ENCODE measurements around the gene MOB1B. TPM values are rescaled to one million over a fixed set of nuclear protein-coding genes. Genes with fewer than 3 reads are reported as not detected.
"Not testable (repeated sequence)": the region's sequence is repeated elsewhere in the genome, so short reads cannot be mapped to it uniquely, and the experiment has no call there.

Gene MOB1B
- 4.4 and 4.5 TPM in 2 replicates for total RNA-seq (2014; rRNA removed; shearing (Covaris generic))
- polyA plus RNA-seq (2015; cell fraction: cytosol; rRNA removed) = 14.4 and 19.6 TPM in 2 replicates
- 23.5 and 27.9 TPM in 2 replicates for polyA plus RNA-seq (2015; cell fraction: nucleus; rRNA removed)

DNA sequence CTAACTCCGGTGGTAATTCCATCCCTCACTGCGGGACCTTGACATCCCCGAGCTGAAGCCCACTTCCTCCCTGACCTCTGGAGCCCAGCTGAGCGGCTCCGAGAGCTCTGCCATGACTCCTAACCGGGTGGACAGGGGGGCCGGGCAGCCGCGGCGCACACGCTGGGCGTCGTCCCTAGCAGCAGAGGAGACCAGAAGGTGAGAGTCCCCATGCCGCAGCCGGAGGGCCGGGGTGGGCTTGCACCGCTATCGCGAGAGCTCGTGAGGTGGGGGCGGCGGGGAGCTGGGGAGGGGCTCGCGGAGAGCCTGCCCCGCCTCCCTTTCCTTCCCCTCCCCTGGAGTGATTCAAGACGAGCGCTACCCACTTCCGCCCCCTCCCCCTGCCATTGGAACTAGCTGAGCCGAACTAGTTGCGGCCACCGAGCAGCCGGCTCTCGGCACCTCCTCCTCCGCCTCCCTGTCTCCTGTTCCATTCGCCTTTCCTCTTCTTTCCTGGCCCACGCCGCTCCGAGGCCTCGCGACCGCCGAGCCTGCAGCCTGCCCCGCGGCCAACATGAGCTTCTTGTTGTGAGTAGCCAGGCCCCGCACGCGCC, at the start of gene MOB1B:
Gene MOB1B, plus strand, starts transcription at position 386 of the 593 bp plus-strand sequence. Its CDS starts 168 bp downstream, at position 554.
- peak; percentile 82 for DNase-seq (ENCODE audit: low read depth)

DNA sequence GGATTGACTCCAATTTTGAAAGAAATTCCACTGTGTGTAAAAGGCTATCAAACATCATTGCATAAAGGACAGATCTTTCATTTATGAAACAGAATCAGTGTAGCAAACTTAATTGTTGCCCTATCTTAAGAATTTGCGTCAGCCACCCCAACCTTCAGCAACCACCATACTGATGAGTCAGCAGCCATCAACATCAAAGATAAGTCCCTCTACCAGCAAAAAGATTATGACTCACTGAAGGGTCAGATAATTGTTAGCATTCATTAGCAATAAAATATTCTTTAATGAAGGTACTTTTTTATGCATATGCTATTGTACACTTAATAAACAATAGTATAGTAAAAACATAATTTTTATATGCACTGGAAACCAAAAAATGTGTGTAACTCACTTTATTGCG, 46.7 kb upstream of the MOB1B start:
- no peak for DNase-seq (ENCODE audit: low read depth)

DNA sequence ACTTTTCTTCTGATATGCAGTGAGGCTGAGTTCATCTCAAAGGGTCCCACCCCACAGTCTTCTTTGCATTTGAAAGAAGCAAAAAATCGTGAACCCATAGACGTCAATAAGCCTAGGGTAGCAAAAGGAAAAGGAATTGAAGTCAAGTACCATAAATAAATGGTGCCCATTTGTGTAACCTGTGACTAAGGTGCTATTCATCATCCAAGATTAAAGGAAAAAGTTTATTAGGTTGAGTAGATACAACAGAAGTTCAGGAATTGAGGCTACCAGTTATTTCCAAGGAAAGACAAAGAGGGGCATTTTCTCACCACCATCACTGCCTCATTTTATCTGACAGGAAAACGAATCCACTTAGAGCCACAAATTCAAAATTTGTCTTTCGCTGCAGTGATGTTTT, 43.7 kb upstream of the MOB1B start:
- no peak for DNase-seq (ENCODE audit: low read depth)

DNA sequence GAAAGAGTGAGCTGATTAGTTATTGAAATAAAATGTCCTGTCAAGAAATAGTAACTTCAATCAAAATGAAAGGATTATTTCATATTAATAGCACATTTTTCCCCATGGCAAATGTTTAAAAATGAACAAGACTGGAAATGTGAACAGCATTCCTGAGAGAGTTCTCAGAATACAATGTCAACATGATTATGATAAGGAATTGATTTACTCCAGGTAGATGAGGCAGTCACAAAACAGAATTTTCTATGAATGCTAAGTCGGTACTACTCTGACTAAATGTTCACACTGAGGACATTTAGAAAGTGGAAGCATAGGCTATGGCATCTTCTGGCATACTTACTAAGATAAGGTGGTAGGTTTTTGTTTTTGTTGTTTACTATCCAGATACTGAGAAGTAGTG, 43.1 kb upstream of the MOB1B start:
- DNase-seq (ENCODE audit: low read depth) = no peak

DNA sequence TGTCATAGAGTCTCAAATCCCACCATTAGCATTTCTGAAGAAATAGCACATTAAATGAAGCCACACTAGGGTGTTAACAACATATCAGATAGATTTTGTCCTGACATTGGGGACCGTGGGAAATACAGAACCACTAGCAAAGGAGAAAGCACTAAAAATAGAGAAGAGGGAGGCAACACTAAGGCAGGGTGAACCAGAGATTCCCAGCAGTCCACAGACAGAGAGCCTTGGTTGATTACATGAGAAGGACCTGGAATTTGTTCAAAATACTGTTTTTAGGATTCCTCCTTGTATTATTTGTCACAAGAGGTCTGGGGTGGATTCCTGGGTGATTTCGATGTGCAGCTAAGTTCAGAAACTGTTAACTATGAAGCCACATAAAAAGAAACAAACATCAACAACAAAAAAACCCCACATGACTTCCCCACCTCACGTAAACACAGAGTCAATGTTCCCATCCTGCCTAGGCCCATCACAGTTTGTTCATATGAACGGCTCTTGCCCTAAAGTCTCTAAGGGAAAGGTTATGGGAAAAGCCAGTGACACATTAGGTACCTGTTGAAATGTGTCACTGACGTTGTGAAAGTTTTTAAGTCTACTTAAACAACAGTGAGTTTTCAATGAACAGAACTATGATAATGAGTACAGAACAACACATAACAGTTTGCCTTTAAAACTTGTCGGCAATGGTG, 38.9 kb upstream of the MOB1B start:
- no peak for DNase-seq (ENCODE audit: low read depth)

DNA sequence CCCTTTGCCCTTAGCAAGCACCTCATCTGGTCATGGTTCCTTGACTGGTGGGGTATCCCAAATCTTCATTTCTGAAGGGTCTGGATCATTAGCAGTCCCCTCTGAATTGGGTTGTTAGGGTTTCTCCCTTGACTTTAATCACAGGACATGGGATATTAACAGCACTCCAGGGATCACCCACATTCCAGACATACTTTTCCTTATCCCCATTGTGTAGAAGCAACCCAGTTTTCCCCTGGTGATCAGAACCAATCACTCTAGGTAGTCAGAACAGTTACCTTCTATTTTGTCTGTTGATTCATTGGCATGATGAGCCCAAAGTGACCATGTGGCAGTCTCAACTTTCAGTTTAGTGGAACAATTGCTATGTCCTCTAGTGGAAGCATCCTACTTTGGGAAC, 33.4 kb upstream of the MOB1B start:
- no peak for DNase-seq (ENCODE audit: low read depth)

DNA sequence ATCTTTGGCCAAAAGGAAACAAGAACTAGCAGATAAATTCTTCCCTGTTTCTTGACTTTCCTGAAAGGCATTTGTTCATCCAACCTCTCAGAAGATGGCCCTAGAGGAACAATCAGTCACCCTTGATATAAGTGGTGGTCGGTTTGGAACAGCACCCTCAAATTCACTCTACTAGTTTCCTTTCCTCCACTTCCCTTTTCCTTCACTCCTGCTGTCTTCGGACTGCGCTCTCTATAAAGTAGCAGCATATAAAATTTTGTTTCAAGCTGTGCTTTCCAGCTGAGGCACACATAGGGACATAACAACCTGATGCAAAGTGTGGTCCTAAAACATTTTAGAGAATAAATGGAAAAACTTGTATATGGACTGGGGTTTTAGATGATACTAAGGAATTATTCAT, 29.0 kb upstream of the MOB1B start:
- DNase-seq (ENCODE audit: low read depth) = no peak

DNA sequence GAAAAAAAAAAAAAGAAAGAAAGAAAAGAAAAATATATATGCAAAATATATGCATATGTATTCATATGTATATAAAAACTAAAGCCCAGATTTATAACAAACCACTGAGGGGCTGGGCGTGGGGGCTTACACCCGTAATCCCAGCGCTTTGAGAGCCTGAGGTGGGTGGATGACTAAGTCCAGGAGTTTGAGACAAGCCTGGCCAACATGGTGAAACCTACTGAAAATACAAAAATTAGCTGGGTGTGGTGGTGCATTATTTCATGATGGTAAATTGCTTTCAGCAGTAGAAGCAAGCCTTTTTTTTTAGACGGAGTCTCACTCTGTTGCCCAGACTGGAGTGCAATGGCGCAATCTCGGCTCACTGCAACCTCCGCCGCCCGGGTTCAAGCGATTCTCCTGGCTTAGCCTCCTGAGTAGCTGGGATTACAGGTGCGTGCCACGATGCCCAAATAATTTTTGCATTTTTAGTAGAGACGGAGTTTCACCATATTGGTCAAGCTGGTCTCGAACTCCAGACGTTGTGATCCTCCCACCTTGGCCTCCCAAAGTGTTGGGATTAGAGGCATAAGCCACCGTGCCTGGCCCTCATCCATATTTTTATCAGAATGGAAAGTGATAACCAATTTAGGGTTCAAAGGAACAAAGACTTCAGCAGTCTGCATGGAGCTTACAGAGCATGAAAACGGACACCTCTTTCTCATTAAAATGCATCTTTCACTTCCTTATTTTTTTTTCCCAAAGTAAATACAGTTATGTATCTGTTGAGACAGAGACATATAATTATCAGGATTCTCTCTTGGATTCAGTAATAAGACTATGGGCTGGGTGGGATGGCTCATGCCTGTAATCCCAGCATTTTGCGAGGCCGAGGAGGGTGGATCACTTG, 27.7 kb upstream of the MOB1B start:
- DNase-seq (ENCODE audit: low read depth) = no peak

DNA sequence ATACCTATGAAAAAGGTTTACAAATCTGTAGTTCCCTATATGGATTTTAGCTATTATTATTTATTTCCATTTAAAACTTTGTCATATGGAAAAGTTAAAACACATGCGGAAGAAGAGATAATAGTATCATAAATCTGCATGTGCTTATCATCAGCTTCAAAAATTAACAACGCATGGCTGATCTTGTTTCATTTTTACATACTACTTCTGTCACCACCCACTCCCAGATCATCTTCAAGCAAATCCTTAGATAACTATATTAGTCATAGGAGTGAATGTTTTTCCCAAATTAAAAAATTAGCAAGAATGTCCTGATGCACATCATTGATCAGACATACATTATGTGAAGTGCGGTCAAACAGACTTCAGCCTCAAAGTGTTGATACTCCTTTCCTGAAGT, 24.6 kb upstream of the MOB1B start:
- DNase-seq (ENCODE audit: low read depth) = no peak

DNA sequence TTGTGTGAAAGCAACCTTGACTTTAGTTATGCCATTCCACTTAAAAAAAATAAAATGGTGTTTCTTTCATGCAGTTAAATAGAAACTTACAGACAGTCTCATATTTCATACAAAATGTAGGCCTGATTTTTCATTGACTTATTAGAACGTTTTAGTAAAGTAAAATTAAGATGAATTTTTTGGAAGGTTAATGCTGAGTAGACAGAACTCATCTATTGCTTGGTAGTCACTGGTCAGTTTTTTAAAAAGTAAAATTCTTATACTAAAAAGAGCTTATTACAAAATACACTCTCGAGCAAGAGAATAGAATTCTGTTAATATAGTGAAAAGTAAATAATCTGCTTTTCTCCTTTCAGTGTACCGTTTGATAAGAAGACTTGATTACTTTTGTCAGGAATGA, 21.4 kb upstream of the MOB1B start:
- DNase-seq (ENCODE audit: low read depth) = no peak

DNA sequence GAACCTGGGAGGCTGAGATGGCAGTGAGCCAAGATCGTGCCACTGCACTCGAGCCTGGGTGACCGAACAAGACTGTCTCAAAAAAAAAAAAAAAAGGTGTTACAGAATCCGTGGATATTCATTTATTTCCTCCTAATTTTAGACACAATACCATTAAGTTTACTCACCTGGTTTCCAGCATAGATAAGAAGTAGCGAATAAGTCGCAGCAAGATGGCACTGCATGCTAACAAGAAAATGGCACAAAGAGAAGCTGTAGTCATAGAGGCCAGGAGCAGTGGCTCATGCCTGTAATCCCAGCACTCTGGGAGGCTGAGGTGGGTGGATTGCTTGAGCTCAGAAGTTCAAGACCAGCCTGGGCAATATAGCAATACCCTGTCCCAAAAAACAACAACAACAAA, 17.0 kb upstream of the MOB1B start:
- DNase-seq (ENCODE audit: low read depth) = no peak

DNA sequence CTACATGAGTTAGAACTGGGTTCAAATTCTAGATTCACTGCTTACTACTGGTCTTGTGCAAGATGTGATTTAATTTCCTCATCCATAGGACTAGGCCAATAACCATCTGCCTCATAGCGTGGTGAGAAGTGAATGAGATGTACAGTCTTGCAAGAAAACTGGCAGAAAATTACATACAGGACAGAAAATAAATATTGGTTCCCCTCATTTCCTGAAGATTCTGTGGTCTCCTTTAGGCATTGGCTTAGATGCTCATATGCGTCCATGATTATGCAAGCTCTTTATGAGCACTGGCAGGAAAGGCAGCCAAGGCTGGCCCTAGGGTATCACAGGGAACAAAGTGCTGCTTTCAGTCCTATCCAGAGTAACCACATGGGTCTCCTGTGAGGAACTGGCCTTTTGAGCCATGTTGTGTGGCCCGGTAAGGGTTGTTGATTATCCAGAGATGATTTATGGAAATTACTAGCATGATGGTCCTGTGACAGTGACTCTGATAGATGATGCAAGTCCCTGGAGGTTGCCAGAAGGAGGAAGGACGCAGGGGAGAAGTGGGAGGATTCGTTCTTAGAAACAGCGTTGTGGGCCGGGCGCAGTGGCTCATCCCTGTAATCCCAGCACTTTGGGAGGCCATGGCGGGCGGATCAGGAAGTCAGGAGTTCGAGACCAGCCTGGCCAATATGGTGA, 9.9 kb upstream of the MOB1B start:
- DNase-seq (ENCODE audit: low read depth) = no peak

DNA sequence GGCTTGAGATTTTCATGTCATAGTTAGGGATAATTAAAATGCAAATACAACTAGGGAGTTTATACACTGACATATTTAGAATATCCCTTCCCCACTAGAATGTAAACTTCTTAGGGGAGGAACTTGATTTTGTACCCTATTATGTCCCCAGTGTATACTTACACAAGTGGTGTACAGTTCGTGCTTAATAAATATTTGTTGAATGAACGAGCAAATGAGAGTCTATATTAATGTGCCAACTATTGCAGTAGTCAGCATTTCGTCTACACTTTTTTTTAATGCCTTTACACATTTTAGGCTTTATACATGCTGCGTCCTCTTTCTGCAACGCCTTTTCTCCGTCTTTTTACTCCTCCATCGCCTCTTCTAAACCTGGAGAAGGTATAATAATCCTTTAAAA, 8.4 kb upstream of the MOB1B start:
- no peak for DNase-seq (ENCODE audit: low read depth)

DNA sequence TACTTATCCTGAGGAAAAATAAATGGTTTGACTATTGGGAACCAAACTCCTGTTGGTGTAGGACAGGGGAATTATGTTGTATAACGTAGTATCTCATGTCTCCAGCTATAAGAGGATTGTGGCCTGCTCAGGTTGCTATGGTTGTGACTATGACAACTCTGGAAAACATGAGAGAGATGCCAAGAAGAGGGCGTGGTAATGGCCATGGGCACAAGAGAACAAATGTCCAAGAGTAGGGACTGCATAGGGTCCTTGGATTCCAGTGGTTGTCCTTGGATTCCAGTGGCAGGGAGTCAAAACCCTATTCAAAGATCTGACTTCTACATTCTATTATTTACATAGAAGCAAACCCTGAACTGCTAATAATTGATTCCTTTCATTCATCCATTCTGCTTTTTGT, 6.8 kb upstream of the MOB1B start:
- DNase-seq (ENCODE audit: low read depth) = peak; percentile 18

DNA sequence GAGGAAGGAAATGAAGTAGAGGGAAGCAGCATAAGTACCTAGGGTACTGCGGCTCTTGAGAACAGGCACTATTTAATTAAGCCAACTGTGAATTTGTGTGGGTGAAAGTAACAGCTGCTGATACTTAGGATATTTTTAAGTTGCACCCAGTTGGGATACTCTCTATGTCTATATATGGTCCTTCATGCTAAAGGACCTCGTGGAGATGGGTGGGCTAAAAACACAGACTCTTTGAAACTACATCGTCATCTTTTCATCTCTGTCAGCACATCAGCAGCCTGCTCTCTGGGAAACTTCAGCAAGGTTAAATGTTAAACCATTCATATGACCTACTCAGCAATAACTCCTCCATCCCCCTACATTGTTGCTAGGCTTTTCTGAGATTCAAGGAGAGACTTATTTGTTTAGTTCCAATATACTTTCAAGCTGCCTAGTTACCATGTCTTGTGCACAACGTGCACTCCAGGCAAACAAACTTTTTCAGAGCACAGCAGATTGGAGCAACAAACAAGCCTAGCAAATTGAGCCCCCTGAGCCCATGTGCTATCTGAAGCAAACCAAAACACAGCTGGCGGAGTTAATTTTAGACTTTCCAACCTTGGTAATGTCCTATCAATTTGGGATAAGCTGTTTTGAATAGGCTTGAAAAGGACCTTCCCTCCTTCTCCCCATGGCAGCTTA, 6.2 kb upstream of the MOB1B start:
- DNase-seq (ENCODE audit: low read depth) = no peak

DNA sequence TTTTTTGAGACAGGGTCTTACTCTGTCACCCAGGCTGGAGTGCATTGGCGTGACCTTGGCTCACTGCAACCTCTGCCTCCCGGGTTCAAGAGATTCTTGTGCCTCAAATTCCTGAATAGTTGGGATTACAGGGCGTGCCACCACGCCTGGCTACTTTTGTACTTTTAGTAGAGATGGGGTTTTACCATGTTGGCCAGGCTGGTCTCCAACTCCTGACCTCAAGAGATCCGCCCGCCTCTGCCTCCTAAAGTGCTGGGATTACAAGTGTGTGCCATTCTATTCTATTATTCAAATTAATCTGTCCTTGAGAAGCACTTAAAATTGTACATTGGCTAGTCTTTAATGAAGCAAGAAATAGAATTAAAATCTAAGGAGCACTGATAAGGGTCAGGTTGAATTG, 3.6 kb upstream of the MOB1B start:
- DNase-seq (ENCODE audit: low read depth) = not testable (repeated sequence)

DNA sequence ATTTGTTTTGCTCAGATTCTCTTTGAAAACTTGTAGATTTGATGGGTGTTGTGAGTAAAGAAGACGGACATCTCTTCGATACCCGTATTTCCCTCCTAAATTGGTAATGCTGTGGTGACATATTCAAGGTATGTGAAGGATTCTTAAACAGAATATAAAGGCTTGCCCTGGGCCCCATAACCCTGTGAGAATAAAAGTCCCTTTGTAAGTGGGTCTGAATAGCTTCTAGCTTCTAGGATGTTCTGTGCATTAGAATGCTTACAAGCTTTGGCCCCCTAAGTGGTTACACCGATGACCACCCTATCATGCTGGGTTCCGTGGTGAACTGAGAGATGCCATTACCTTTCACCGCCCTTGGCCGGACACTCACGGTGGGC, 574 bp upstream of the MOB1B start:
- no peak for DNase-seq (ENCODE audit: low read depth)

DNA sequence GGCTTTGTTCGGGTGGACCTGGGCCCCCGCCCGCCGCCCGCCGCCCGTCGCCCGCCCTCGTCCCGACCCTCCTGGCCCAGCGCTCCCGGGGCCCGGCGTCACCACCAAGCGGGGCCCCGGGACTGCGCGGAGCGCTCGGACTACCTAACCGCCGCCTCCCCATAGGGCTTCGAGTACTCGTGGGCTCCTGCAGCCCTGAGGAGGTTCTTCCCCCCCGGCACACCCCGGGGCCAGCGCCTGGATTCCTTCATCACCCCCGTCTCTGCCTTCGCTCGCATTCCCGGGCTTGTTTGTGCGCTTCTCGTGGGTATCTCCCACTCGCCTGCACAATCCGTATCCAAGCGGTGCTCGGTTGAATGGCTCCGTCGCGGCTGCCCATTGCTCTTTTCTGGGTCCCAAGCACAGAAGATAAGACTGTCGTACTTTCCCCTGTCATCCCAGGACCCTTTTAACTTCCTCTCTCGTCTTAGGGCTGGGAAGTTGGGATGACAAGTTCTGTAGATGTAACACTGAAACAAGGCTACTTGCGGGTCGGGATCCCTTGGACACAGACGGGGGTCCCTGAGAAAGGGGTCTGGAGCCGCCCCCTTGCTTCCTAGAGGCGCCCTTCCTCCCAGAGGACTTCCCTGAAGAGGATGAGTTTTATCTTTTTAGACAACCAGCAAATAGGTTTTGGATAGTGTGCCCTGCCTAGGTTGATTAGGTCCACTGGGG, 565 bp downstream of the MOB1B start:
- DNase-seq (ENCODE audit: low read depth) = peak; percentile 17

DNA sequence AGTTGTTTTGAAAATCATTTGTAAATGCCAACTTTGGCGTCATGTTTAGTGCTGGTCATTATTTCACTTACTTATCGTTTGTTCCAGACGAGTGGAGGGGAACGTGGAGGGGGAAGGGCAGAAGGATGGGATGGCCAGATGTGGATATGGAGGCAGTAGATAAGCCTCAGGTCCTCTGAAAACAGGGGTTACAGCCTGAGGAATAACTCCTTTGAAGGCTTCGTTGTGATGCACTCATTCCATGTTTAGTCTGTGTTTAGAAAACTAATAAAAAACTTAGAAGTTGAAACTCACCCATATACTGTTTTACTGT, 1.1 kb downstream of the MOB1B start:
- DNase-seq (ENCODE audit: low read depth) = no peak

DNA sequence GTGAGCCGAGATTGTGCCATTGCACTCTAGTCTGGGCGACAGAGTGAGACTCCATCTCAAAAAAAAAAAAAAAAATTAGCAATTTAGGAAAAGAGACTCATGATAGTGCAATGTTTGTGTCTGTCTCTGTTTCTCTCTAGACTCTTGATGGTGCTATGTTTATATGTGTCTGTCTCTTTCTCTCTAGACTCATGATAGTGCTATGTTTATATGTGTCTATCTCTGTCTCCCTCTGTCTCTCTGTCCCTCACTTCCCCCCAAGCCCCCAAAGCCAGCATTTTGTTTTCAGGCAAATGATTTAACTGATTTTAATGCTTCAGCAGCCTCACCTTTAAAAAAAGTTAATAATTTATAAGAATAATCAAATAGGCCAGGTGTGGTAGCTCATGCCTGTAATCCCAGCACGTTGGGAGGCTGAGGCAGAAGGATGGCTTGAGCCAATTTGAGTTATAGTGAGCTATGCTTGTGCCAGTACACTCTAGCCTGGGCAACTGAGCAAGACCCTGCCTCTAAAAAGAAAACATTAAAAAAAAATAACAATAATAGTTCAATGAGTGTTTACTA, 6.9 kb downstream of the MOB1B start:
- DNase-seq (ENCODE audit: low read depth) = no peak
